ENCODE data around the gene PRPS2.

The PRPS2 gene

DNA sequence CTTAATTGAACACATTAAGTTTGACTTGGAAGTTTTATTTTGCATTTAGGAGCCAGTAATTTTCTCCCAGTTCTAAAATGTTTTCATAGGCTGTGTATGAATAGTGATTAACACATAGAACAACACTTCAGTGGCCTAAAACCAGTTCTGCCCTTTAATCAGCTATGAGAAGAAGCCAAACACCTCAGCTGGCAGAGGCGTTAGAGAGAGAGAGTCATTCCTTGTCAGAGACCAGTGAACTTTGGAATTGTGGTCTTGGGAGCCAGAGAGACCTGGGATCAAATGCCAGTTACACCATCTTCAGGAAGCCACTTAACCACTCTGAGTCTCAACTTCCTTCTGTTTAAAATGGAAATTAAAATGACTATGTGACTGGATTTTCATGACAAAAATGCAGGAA lies 39.3 kb upstream of the PRPS2 start:
- Histone ChIP-seq H3K79me2 (ENCODE audit: insufficient read depth, low read length) (no peaks in the 10 kb centered on the region), H3K4me3 (ENCODE audit: low read length, poor library complexity, severe bottlenecking) (no peak overlapping the region), H3F3A (ENCODE audit: low read depth) (no peaks in the 10 kb centered on the region), H3K27me3 (ENCODE audit: insufficient read depth, low read length, poor library complexity, severe bottlenecking) (no peaks in the 10 kb centered on the region), H3K4me1 (ENCODE audit: insufficient read depth, low read length, poor library complexity, severe bottlenecking) (no peaks in the 10 kb centered on the region), H3K36me3 (ENCODE audit: insufficient read depth, low read length) (no peaks in the 10 kb centered on the region), H3K9me2 (replicated peaks; ENCODE audit: low read depth, low read length) (no peaks in the 10 kb centered on the region), H3K9ac (ENCODE audit: low read depth, low read length, poor library complexity, severe bottlenecking) (no peak overlapping the region), H3K9me3 (ENCODE audit: insufficient read depth, low read depth, low read length) (no peaks in the 10 kb centered on the region), H3K4me2 (ENCODE audit: low read depth, low read length, poor library complexity, severe bottlenecking) (no peak overlapping the region), H4K20me1 (ENCODE audit: insufficient read depth, low read length, poor library complexity, severe bottlenecking) (no peaks in the 10 kb centered on the region), H2AFZ (ENCODE audit: low read length) (no peak overlapping the region)
- TF ChIP-seq EZH2phosphoT487 (IDR thresholded peaks at IDR 0.05; ENCODE audit: borderline replicate concordance), result no peak
- TF ChIP-seq, protein P1, sequence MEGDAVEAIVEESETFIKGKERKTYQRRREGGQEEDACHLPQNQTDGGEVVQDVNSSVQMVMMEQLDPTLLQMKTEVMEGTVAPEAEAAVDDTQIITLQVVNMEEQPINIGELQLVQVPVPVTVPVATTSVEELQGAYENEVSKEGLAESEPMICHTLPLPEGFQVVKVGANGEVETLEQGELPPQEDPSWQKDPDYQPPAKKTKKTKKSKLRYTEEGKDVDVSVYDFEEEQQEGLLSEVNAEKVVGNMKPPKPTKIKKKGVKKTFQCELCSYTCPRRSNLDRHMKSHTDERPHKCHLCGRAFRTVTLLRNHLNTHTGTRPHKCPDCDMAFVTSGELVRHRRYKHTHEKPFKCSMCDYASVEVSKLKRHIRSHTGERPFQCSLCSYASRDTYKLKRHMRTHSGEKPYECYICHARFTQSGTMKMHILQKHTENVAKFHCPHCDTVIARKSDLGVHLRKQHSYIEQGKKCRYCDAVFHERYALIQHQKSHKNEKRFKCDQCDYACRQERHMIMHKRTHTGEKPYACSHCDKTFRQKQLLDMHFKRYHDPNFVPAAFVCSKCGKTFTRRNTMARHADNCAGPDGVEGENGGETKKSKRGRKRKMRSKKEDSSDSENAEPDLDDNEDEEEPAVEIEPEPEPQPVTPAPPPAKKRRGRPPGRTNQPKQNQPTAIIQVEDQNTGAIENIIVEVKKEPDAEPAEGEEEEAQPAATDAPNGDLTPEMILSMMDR (conservative IDR thresholded peaks at IDR 0.05; ENCODE audit: low read length), result no peak

DNA sequence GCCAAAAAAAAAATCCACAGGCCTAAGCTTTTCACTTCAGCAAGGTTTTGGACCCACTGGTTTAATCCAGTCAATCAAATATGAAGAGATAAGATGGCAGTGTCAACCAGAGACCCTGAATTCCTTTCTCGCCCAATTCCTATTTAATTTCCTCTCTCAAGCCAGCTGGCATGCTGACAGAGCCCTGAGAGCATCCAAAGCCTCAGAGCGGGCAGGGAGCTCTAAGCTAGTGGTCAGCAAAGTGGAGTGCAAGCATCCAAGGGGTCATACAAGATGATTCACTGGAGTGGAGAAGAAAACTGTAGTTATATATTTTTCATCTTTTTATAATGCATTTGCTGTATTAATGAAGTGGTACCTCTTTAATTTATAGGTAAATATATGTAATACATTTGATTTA lies 37.8 kb upstream of the PRPS2 start:
- no peak overlapping the region for H2AFZ ChIP-seq (ENCODE audit: low read length)
- H3K4me1 ChIP-seq (ENCODE audit: insufficient read depth, low read length, poor library complexity, severe bottlenecking), result no peaks in the 10 kb centered on the region
- no peaks in the 10 kb centered on the region for H3K36me3 ChIP-seq (ENCODE audit: insufficient read depth, low read length)
- H3K9me3 ChIP-seq (ENCODE audit: insufficient read depth, low read depth, low read length), result no peaks in the 10 kb centered on the region
- no peak overlapping the region for H3K4me2 ChIP-seq (ENCODE audit: low read depth, low read length, poor library complexity, severe bottlenecking)
- no peaks in the 10 kb centered on the region for H3K79me2 ChIP-seq (ENCODE audit: insufficient read depth, low read length)
- H3K9me2 ChIP-seq (replicated peaks; ENCODE audit: low read depth, low read length), result no peaks in the 10 kb centered on the region
- H3K9ac ChIP-seq (ENCODE audit: low read depth, low read length, poor library complexity, severe bottlenecking), result no peak overlapping the region
- no peaks in the 10 kb centered on the region for H3K27me3 ChIP-seq (ENCODE audit: insufficient read depth, low read length, poor library complexity, severe bottlenecking)
- TF ChIP-seq, protein P1 (conservative IDR thresholded peaks at IDR 0.05; ENCODE audit: low read length), result no peak
- TF ChIP-seq EZH2phosphoT487 (IDR thresholded peaks at IDR 0.05; ENCODE audit: borderline replicate concordance), result no peak
- no peaks in the 10 kb centered on the region for H4K20me1 ChIP-seq (ENCODE audit: insufficient read depth, low read length, poor library complexity, severe bottlenecking)
- H3F3A ChIP-seq (ENCODE audit: low read depth), result no peaks in the 10 kb centered on the region
- no peak overlapping the region for H3K4me3 ChIP-seq (ENCODE audit: low read length, poor library complexity, severe bottlenecking)

DNA sequence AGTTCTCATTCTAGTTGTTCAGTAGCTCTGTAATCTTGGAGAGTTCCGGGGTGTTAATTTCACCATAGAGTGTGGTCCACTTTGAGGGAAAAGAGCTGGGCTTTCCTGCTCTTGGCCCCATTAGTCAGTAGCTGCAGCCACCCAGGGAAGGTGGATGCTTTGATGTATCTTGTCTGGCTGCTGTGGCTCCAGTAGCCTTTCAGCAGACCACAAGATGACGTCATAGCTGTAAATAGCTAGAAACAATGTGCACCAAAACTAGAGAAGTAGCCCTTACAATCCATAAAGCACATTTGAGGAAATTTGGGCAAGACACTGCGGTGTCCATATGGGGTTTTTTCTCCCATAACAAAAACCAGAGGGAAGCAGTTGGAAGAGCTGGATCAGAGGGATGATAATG lies 32.9 kb upstream of the PRPS2 start:
- H3K79me2 ChIP-seq (ENCODE audit: insufficient read depth, low read length), result no peaks in the 10 kb centered on the region
- H3K4me3 ChIP-seq (ENCODE audit: low read length, poor library complexity, severe bottlenecking), result no peak overlapping the region
- H3K4me1 ChIP-seq (ENCODE audit: insufficient read depth, low read length, poor library complexity, severe bottlenecking), result no peaks in the 10 kb centered on the region
- no peak for TF ChIP-seq EZH2phosphoT487 (IDR thresholded peaks at IDR 0.05; ENCODE audit: borderline replicate concordance)
- TF ChIP-seq, protein P1 (conservative IDR thresholded peaks at IDR 0.05; ENCODE audit: low read length), result no peak
- H3K9me2 ChIP-seq (replicated peaks; ENCODE audit: low read depth, low read length), result no peaks in the 10 kb centered on the region
- H3K36me3 ChIP-seq (ENCODE audit: insufficient read depth, low read length), result no peaks in the 10 kb centered on the region
- H3K9me3 ChIP-seq (ENCODE audit: insufficient read depth, low read depth, low read length), result no peaks in the 10 kb centered on the region
- H4K20me1 ChIP-seq (ENCODE audit: insufficient read depth, low read length, poor library complexity, severe bottlenecking), result no peaks in the 10 kb centered on the region
- no peaks in the 10 kb centered on the region for H3F3A ChIP-seq (ENCODE audit: low read depth)
- H3K9ac ChIP-seq (ENCODE audit: low read depth, low read length, poor library complexity, severe bottlenecking), result no peak overlapping the region
- H3K27me3 ChIP-seq (ENCODE audit: insufficient read depth, low read length, poor library complexity, severe bottlenecking), result no peaks in the 10 kb centered on the region
- no peak overlapping the region for H3K4me2 ChIP-seq (ENCODE audit: low read depth, low read length, poor library complexity, severe bottlenecking)
- H2AFZ ChIP-seq (ENCODE audit: low read length), result no peak overlapping the region

All from Loucy (cell line).